Left renal pelvis (tissue), 4 donors: ENCODE data around the gene PAGE4. TPM values are rescaled to one million over a fixed set of nuclear protein-coding genes. Genes with fewer than 3 reads are reported as not detected.

Source experiments
- DNase-seq, 4 donors: peaks; one replicate each; pipeline ENCODE4 v3.0.0-alpha.2; 2013; ENCODE audit warnings: low read depth in 4 of 4, low spot score in 3 of 4
- polyA plus RNA-seq, 4 donors: library from polyadenylated mRNA; unstranded; fragments of 120-200 nt; gene quantifications; one replicate each; pipeline ENCODE4 v1.2.1, GENCODE V29; 2013; ENCODE audit not compliant: insufficient read length in 4 of 4

PAGE4 gene
- polyA plus RNA-seq = 1 to 10 TPM in 2 of 4 donors, under 1 TPM in 2; 0.43 to 1.5 (median 0.88) TPM

- DNase-seq = no peak
Observed at GRCh38 chrX:49829016-49829415, at the start of gene PAGE4. TSS of gene PAGE4 (plus strand) at chrX:49829303. CDS start at chrX:49830429, 1,126 bp downstream.

GRCh38 chrX:49784747-49785280, 44.3 kb upstream of the PAGE4 start:
- DNase-seq = no peak

- no peak for DNase-seq
Observed at GRCh38 chrX:49792376-49792775, 36.7 kb upstream of the PAGE4 start.

GRCh38 chrX:49793686-49794085, 35.4 kb upstream of the PAGE4 start:
- DNase-seq = no peak

GRCh38 chrX:49799828-49800227, 29.3 kb upstream of the PAGE4 start:
- DNase-seq = no peak

GRCh38 chrX:49809891-49810632, 19.0 kb upstream of the PAGE4 start:
- DNase-seq = no peak

GRCh38 chrX:49812177-49812576, 16.9 kb upstream of the PAGE4 start:
- no peak for DNase-seq

GRCh38 chrX:49816435-49816834, 12.7 kb upstream of the PAGE4 start:
- no peak for DNase-seq

GRCh38 chrX:49838374-49838773, 9.3 kb downstream of the PAGE4 start:
- DNase-seq = no peak

- peak in 2 of 4 donors; percentile 62 to 66 for DNase-seq
Observed at GRCh38 chrX:49840679-49841078, 11.6 kb downstream of the PAGE4 start.

- no peak for DNase-seq
Observed at GRCh38 chrX:49842621-49843020, 13.5 kb downstream of the PAGE4 start.

GRCh38 chrX:49844611-49845010, 15.5 kb downstream of the PAGE4 start:
- no peak for DNase-seq

GRCh38 chrX:49845701-49846403, 16.7 kb downstream of the PAGE4 start:
- DNase-seq = no peak

GRCh38 chrX:49846522-49846921, 17.4 kb downstream of the PAGE4 start:
- no peak for DNase-seq

GRCh38 chrX:49848275-49848674, 19.2 kb downstream of the PAGE4 start:
- DNase-seq = no peak

GRCh38 chrX:49850028-49850427, 20.9 kb downstream of the PAGE4 start:
- no peak for DNase-seq

- no peak for DNase-seq
Observed at GRCh38 chrX:49853661-49854060, 24.6 kb downstream of the PAGE4 start.

- no peak for DNase-seq
Observed at GRCh38 chrX:49856819-49857218, 27.7 kb downstream of the PAGE4 start.

GRCh38 chrX:49858341-49858740, 29.2 kb downstream of the PAGE4 start:
- DNase-seq = no peak

- DNase-seq = no peak
Observed at GRCh38 chrX:49859491-49859890, 30.4 kb downstream of the PAGE4 start.

GRCh38 chrX:49860867-49861535, 31.9 kb downstream of the PAGE4 start:
- DNase-seq = no peak
